Stimulated activated CD8-positive, alpha-beta memory T cell treated with anti-CD3 and anti-CD28 coated beads, Interleukin-7, amount 100 ng/mL, for 48 hours (primary cell): Measurements from ENCODE around the gene SLC35G4.
"Not testable (repeated sequence)": the region's sequence is repeated elsewhere in the genome, so short reads cannot be mapped to it uniquely, and the experiment has no call there.

Experiments used
- DNase-seq, 2 donors: peaks; one replicate each; pipeline ENCODE4 v3.0.0-alpha.2; 2020; ENCODE audit warnings: low read depth in 1 of 2; ENCODE audit errors: extremely low read depth in 1 of 2

SLC35G4 gene

GRCh38 chr18:11609488-11609887 is at the start of gene SLC35G4:
Gene SLC35G4 (plus strand): TSS chr18:11609596. CDS start chr18:11609596, 0 bp downstream.
- DNase-seq = not testable (repeated sequence)

- DNase-seq = no peak
Measured at GRCh38 chr18:11561293-11561692, 48.1 kb upstream of the SLC35G4 start.

- no peak for DNase-seq
Measured at GRCh38 chr18:11565716-11566115, 43.7 kb upstream of the SLC35G4 start.

- no peak for DNase-seq
Measured at GRCh38 chr18:11566236-11566965, 43.0 kb upstream of the SLC35G4 start.

GRCh38 chr18:11567396-11567795 is 42.0 kb upstream of the SLC35G4 start:
- DNase-seq = no peak

GRCh38 chr18:11570073-11570588 is 39.3 kb upstream of the SLC35G4 start:
- no peak for DNase-seq

- DNase-seq = no peak
Measured at GRCh38 chr18:11570769-11571412, 38.5 kb upstream of the SLC35G4 start.

GRCh38 chr18:11572201-11572600 is 37.2 kb upstream of the SLC35G4 start:
- DNase-seq = no peak

- no peak for DNase-seq
Measured at GRCh38 chr18:11574545-11574944, 34.9 kb upstream of the SLC35G4 start.

GRCh38 chr18:11577271-11578112 is 31.9 kb upstream of the SLC35G4 start:
- no peak for DNase-seq

GRCh38 chr18:11578799-11579198 is 30.6 kb upstream of the SLC35G4 start:
- no peak for DNase-seq

- DNase-seq = no peak
Measured at GRCh38 chr18:11579916-11580315, 29.5 kb upstream of the SLC35G4 start.

GRCh38 chr18:11581286-11581685 is 28.1 kb upstream of the SLC35G4 start:
- no peak for DNase-seq

- DNase-seq = no peak
Measured at GRCh38 chr18:11585596-11585995, 23.8 kb upstream of the SLC35G4 start.

- DNase-seq = no peak
Measured at GRCh38 chr18:11586896-11587295, 22.5 kb upstream of the SLC35G4 start.

- no peak for DNase-seq
Measured at GRCh38 chr18:11587432-11587831, 22.0 kb upstream of the SLC35G4 start.

GRCh38 chr18:11587846-11588245 is 21.6 kb upstream of the SLC35G4 start:
- no peak for DNase-seq

GRCh38 chr18:11591957-11592356 is 17.4 kb upstream of the SLC35G4 start:
- DNase-seq = no peak

- no peak for DNase-seq
Measured at GRCh38 chr18:11600321-11600720, 9.1 kb upstream of the SLC35G4 start.

GRCh38 chr18:11607906-11608305 is 1.5 kb upstream of the SLC35G4 start:
- DNase-seq = no peak

GRCh38 chr18:11608618-11609017 is 778 bp upstream of the SLC35G4 start:
- DNase-seq = not testable (repeated sequence)
